ENCODE measurements around the gene PDZD7. TPM values are rescaled to one million over a fixed set of nuclear protein-coding genes. Genes with fewer than 3 reads are reported as not detected.

PDZD7 gene
- total and polyA plus RNA-seq, 4 donors: 0.09 to 1.3 (median 0.55) TPM

- peak; percentile 96 to 98 (median 98) for DNase-seq
- Histone ChIP-seq H3K36me3 (ENCODE audit: control insufficient read depth in 4 of 4, insufficient read depth in 4 of 4, low read length in 4 of 4) (no peaks in the 10 kb centered on the region), H3K9me3 (ENCODE audit: control insufficient read depth in 4 of 4, insufficient read depth in 3 of 4, low read length in 3 of 4) (no peaks in the 10 kb centered on the region), H3K4me3 (peak within 1 kb of the TSS; percentile 48), H3K27me3 (ENCODE audit: control insufficient read depth in 3 of 3, insufficient read depth in 3 of 3, low read length in 2 of 3) (peaks cover 0 to 2% (median 0%) of the 10 kb centered on the region in 3 donors), H3K27ac (ENCODE audit: low read depth in 1 of 2, low read length in 1 of 2) (peak within 1 kb of the TSS; percentile 94 to 97), H3K9ac (ENCODE audit: insufficient read depth in 1 of 2, low read length in 2 of 2) (peak within 1 kb of the TSS; percentile 26 to 96), H3K4me1 (ENCODE audit: control insufficient read depth in 5 of 5, insufficient read depth in 5 of 5, low read length in 5 of 5) (peaks cover 2 to 57% (median 21%) of the 10 kb centered on the region in 5 donors)
- WGBS, 2 donors: 28 to 41% methylated on average over 30 to 31 of the region's 31 CpGs
- no peak for TF ChIP-seq CTCF (IDR thresholded peaks at IDR 0.05; ENCODE audit: control extremely low read depth, extremely low read depth)
- ATAC-seq (ENCODE audit: insufficient read depth, low FRiP score): no peak
Observed at GRCh38 chr10:101061624-101062231, 30.8 kb upstream of the PDZD7 start, which contains the start of gene KAZALD1. Gene KAZALD1 (plus strand): TSS chr10:101061989. CDS start chr10:101062593, 604 bp downstream.

GRCh38 chr10:101060951-101061623 is 30.2 kb upstream of the PDZD7 start:
- TF ChIP-seq CTCF (IDR thresholded peaks at IDR 0.05; ENCODE audit: control extremely low read depth, extremely low read depth): no peak
- H3K27ac ChIP-seq (ENCODE audit: low read depth in 1 of 2, low read length in 1 of 2): peak overlapping the region; percentile 94 to 97
- peak overlapping the region; percentile 48 for H3K4me3 ChIP-seq
- H3K9me3 ChIP-seq (ENCODE audit: control insufficient read depth in 4 of 4, insufficient read depth in 3 of 4, low read length in 3 of 4): no peaks in the 10 kb centered on the region
- WGBS, 2 donors: 1% methylated on average over 39 to 67 of the region's 67 CpGs
- no peaks in the 10 kb centered on the region for H3K27me3 ChIP-seq (ENCODE audit: control insufficient read depth in 3 of 3, insufficient read depth in 3 of 3, low read length in 2 of 3)
- peak overlapping the region; percentile 26 to 96 for H3K9ac ChIP-seq (ENCODE audit: insufficient read depth in 1 of 2, low read length in 2 of 2)
- peaks cover 2 to 51% (median 21%) of the 10 kb centered on the region in 5 donors for H3K4me1 ChIP-seq (ENCODE audit: control insufficient read depth in 5 of 5, insufficient read depth in 5 of 5, low read length in 5 of 5)
- H3K36me3 ChIP-seq (ENCODE audit: control insufficient read depth in 4 of 4, insufficient read depth in 4 of 4, low read length in 4 of 4): no peaks in the 10 kb centered on the region
- ATAC-seq (ENCODE audit: insufficient read depth, low FRiP score): peak; percentile 91
- DNase-seq: peak; percentile 98

GRCh38 chr10:101060036-101060950 is 29.4 kb upstream of the PDZD7 start:
- DNase-seq (peak; percentile 79 to 98 (median 97)), ATAC-seq (ENCODE audit: insufficient read depth, low FRiP score) (peak; percentile 77)
- peak overlapping the region; percentile 48 for H3K4me3 ChIP-seq
- no peaks in the 10 kb centered on the region for H3K36me3 ChIP-seq (ENCODE audit: control insufficient read depth in 4 of 4, insufficient read depth in 4 of 4, low read length in 4 of 4)
- H3K27ac ChIP-seq (ENCODE audit: low read depth in 1 of 2, low read length in 1 of 2): peak overlapping the region; percentile 94 to 97
- TF ChIP-seq CTCF (IDR thresholded peaks at IDR 0.05; ENCODE audit: control extremely low read depth, extremely low read depth): peak; percentile 92
- peak overlapping the region; percentile 26 to 96 for H3K9ac ChIP-seq (ENCODE audit: insufficient read depth in 1 of 2, low read length in 2 of 2)
- peaks cover 0 to 43% (median 16%) of the 10 kb centered on the region in 5 donors for H3K4me1 ChIP-seq (ENCODE audit: control insufficient read depth in 5 of 5, insufficient read depth in 5 of 5, low read length in 5 of 5)
- no peaks in the 10 kb centered on the region for H3K9me3 ChIP-seq (ENCODE audit: control insufficient read depth in 4 of 4, insufficient read depth in 3 of 4, low read length in 3 of 4)
- H3K27me3 ChIP-seq (ENCODE audit: control insufficient read depth in 3 of 3, insufficient read depth in 3 of 3, low read length in 2 of 3): no peaks in the 10 kb centered on the region
- WGBS, 2 donors: 0% methylated on average over 37 of the region's 37 CpGs

All from lung (tissue), 12 donors.